T-helper 2 cell treated with Interferon-gamma antibody and Interleukin-4, amounts not matched to agents 5 μg/mL and 100 μg/mL, for 36 hours (primary cell): ENCODE data around the gene SLC12A1.
A peak's percentile ranks its signal among the peaks of the same experiment; 100 is the strongest.
"Not testable (repeated sequence)": the region's sequence is repeated elsewhere in the genome, so short reads cannot be mapped to it uniquely, and the experiment has no call there.

ENCODE experiments used
- DNase-seq: peaks from one replicate; pipeline ENCODE4 v3.0.0; 2021; ENCODE audit warnings: low spot score
- H3K27ac Mint-ChIP-seq: one replicate; pipeline ENCODE4 v1.8.0; 2021; ENCODE audit warnings: mild to moderate bottlenecking, mixed read lengths
- H3K27me3 Mint-ChIP-seq: one replicate; pipeline ENCODE4 v1.8.0; 2021; ENCODE audit warnings: low read depth, mixed read lengths
- H3K36me3 Mint-ChIP-seq: one replicate; pipeline ENCODE4 v1.8.0; 2021; ENCODE audit warnings: low read depth, mixed read lengths
- H3K4me1 Mint-ChIP-seq: one replicate; pipeline ENCODE4 v1.8.0; 2021; ENCODE audit warnings: low read depth, mixed read lengths
- H3K4me3 Mint-ChIP-seq: one replicate; pipeline ENCODE4 v1.8.0; 2022; ENCODE audit warnings: mild to moderate bottlenecking, moderate library complexity, mixed read lengths
- H3K9me3 Mint-ChIP-seq: one replicate; pipeline ENCODE4 v1.8.0; 2021; ENCODE audit warnings: mixed read lengths

SLC12A1 gene

GRCh38 chr15:48304398-48304797 is 98.3 kb downstream of the SLC12A1 start:
- H3K27me3 Mint-ChIP-seq, result peaks cover 10% of the 10 kb centered on the region
- DNase-seq, result no peak
- H3K36me3 Mint-ChIP-seq, result no peaks in the 10 kb centered on the region
- no peaks in the 10 kb centered on the region for H3K9me3 Mint-ChIP-seq
- H3K4me1 Mint-ChIP-seq, result no peaks in the 10 kb centered on the region
- no peak overlapping the region for H3K27ac Mint-ChIP-seq
- H3K4me3 Mint-ChIP-seq, result no peak overlapping the region

- Mint-ChIP-seq H3K4me1 (no peaks in the 10 kb centered on the region), H3K27ac (no peak overlapping the region), H3K9me3 (no peaks in the 10 kb centered on the region), H3K36me3 (no peaks in the 10 kb centered on the region), H3K4me3 (no peak overlapping the region), H3K27me3 (peaks cover 8% of the 10 kb centered on the region)
- DNase-seq, result no peak
Observed at GRCh38 chr15:48306639-48307038, 100.5 kb downstream of the SLC12A1 start.

- Mint-ChIP-seq H3K36me3 (no peaks in the 10 kb centered on the region), H3K4me1 (no peaks in the 10 kb centered on the region), H3K9me3 (no peaks in the 10 kb centered on the region), H3K27me3 (peaks cover 8% of the 10 kb centered on the region), H3K27ac (no peak overlapping the region), H3K4me3 (no peak overlapping the region)
- no peak for DNase-seq
Observed at GRCh38 chr15:48307586-48307985, 101.5 kb downstream of the SLC12A1 start.

GRCh38 chr15:48309740-48310139 is 103.6 kb downstream of the SLC12A1 start:
- Mint-ChIP-seq H3K36me3 (no peaks in the 10 kb centered on the region), H3K4me3 (no peak overlapping the region)

GRCh38 chr15:48313216-48313615 is 107.1 kb downstream of the SLC12A1 start:
- H3K36me3 Mint-ChIP-seq, result no peaks in the 10 kb centered on the region
- H3K9me3 Mint-ChIP-seq, result no peaks in the 10 kb centered on the region
- H3K4me1 Mint-ChIP-seq, result no peaks in the 10 kb centered on the region
- no peak overlapping the region for H3K27ac Mint-ChIP-seq
- DNase-seq, result no peak
- no peak overlapping the region for H3K4me3 Mint-ChIP-seq
- peaks cover 5% of the 10 kb centered on the region for H3K27me3 Mint-ChIP-seq

More at GRCh38 chr15:48309740-48310139, 103.6 kb downstream of the SLC12A1 start:
- no peaks in the 10 kb centered on the region for H3K4me1 Mint-ChIP-seq
- peaks cover 10% of the 10 kb centered on the region for H3K27me3 Mint-ChIP-seq
- no peak overlapping the region for H3K27ac Mint-ChIP-seq
- H3K9me3 Mint-ChIP-seq, result no peaks in the 10 kb centered on the region
- DNase-seq, result no peak

- no peak overlapping the region for H3K4me3 Mint-ChIP-seq
- no peak for DNase-seq
- no peak overlapping the region for H3K27ac Mint-ChIP-seq
- H3K9me3 Mint-ChIP-seq, result no peaks in the 10 kb centered on the region
- H3K4me1 Mint-ChIP-seq, result no peaks in the 10 kb centered on the region
- H3K36me3 Mint-ChIP-seq, result no peaks in the 10 kb centered on the region
- peaks cover 9% of the 10 kb centered on the region for H3K27me3 Mint-ChIP-seq
Observed at GRCh38 chr15:48315041-48315440, 108.9 kb downstream of the SLC12A1 start.

GRCh38 chr15:48317221-48317620 is 111.1 kb downstream of the SLC12A1 start:
- Mint-ChIP-seq H3K27ac (no peak overlapping the region), H3K4me3 (no peak overlapping the region), H3K27me3 (peaks cover 11% of the 10 kb centered on the region), H3K36me3 (no peaks in the 10 kb centered on the region), H3K4me1 (no peaks in the 10 kb centered on the region), H3K9me3 (no peaks in the 10 kb centered on the region)
- no peak for DNase-seq

GRCh38 chr15:48318131-48318530 is 112.0 kb downstream of the SLC12A1 start:
- no peaks in the 10 kb centered on the region for H3K36me3 Mint-ChIP-seq
- no peak overlapping the region for H3K4me3 Mint-ChIP-seq
- DNase-seq, result no peak
- H3K27me3 Mint-ChIP-seq, result peaks cover 10% of the 10 kb centered on the region
- no peaks in the 10 kb centered on the region for H3K4me1 Mint-ChIP-seq
- H3K27ac Mint-ChIP-seq, result no peak overlapping the region
- H3K9me3 Mint-ChIP-seq, result no peaks in the 10 kb centered on the region

GRCh38 chr15:48323294-48323693 is 117.2 kb downstream of the SLC12A1 start:
- no peak for DNase-seq
- Mint-ChIP-seq H3K27me3 (peaks cover 9% of the 10 kb centered on the region), H3K4me3 (no peak overlapping the region), H3K9me3 (no peaks in the 10 kb centered on the region), H3K27ac (no peak overlapping the region), H3K36me3 (peaks cover 5% of the 10 kb centered on the region), H3K4me1 (peaks cover 5% of the 10 kb centered on the region)

GRCh38 chr15:48324949-48325348 is 118.8 kb downstream of the SLC12A1 start:
- Mint-ChIP-seq H3K9me3 (no peaks in the 10 kb centered on the region), H3K4me3 (no peak overlapping the region), H3K27me3 (peaks cover 3% of the 10 kb centered on the region), H3K36me3 (peaks cover 9% of the 10 kb centered on the region), H3K27ac (no peak overlapping the region), H3K4me1 (peaks cover 7% of the 10 kb centered on the region)
- DNase-seq, result no peak

GRCh38 chr15:48325400-48325799 is 119.3 kb downstream of the SLC12A1 start:
- Mint-ChIP-seq H3K36me3 (peaks cover 14% of the 10 kb centered on the region), H3K27ac (no peak overlapping the region), H3K4me3 (no peak overlapping the region), H3K9me3 (no peaks in the 10 kb centered on the region), H3K27me3 (peaks cover 2% of the 10 kb centered on the region), H3K4me1 (peaks cover 11% of the 10 kb centered on the region)
- DNase-seq, result no peak

GRCh38 chr15:48326180-48326579 is 120.1 kb downstream of the SLC12A1 start:
- H3K27ac Mint-ChIP-seq, H3K4me3 Mint-ChIP-seq, DNase-seq, H3K9me3 Mint-ChIP-seq, H3K27me3 Mint-ChIP-seq: not testable (repeated sequence)
- Mint-ChIP-seq H3K36me3 (peaks cover 14% of the 10 kb centered on the region), H3K4me1 (peaks cover 11% of the 10 kb centered on the region)

- no peaks in the 10 kb centered on the region for H3K27me3 Mint-ChIP-seq
- DNase-seq, result no peak
- H3K4me1 Mint-ChIP-seq, result peaks cover 35% of the 10 kb centered on the region
- H3K4me3 Mint-ChIP-seq, result peak overlapping the region; percentile 95
- no peaks in the 10 kb centered on the region for H3K9me3 Mint-ChIP-seq
- peaks cover 38% of the 10 kb centered on the region for H3K36me3 Mint-ChIP-seq
- peak overlapping the region; percentile 100 for H3K27ac Mint-ChIP-seq
Observed at GRCh38 chr15:48330105-48330785, 124.1 kb downstream of the SLC12A1 start.

GRCh38 chr15:48330855-48331795 is 125.0 kb downstream of the SLC12A1 start, which contains the start of gene DUT:
DUT (plus strand) TSS chr15:48331429; CDS start chr15:48331516, 87 bp downstream.
- Mint-ChIP-seq H3K4me3 (peak within 1 kb of the TSS; percentile 95), H3K4me1 (peaks cover 41% of the 10 kb centered on the region), H3K9me3 (no peaks in the 10 kb centered on the region), H3K27me3 (no peaks in the 10 kb centered on the region), H3K27ac (peak within 1 kb of the TSS; percentile 100), H3K36me3 (peaks cover 45% of the 10 kb centered on the region)
- DNase-seq, result peak; percentile 85
